Tongue (tissue), 2 donors: Measurements from ENCODE around the gene BIRC2. TPM values are rescaled to one million over a fixed set of nuclear protein-coding genes. Genes with fewer than 3 reads are reported as not detected.
A peak's percentile ranks its signal among the peaks of the same experiment; 100 is the strongest.
"Not testable (repeated sequence)": the region's sequence is repeated elsewhere in the genome, so short reads cannot be mapped to it uniquely, and the experiment has no call there.

Source experiments
- DNase-seq: peaks from one replicate; pipeline ENCODE4 v3.0.0-alpha.2; 2015
- total RNA-seq: library from RNA; depleted of rRNA; stranded (reverse); fragments of >200 nt; gene quantifications from one replicate; pipeline ENCODE4 v1.2.3, GENCODE V29; 2014

BIRC2 gene
- 71.7 TPM for total RNA-seq

DNA sequence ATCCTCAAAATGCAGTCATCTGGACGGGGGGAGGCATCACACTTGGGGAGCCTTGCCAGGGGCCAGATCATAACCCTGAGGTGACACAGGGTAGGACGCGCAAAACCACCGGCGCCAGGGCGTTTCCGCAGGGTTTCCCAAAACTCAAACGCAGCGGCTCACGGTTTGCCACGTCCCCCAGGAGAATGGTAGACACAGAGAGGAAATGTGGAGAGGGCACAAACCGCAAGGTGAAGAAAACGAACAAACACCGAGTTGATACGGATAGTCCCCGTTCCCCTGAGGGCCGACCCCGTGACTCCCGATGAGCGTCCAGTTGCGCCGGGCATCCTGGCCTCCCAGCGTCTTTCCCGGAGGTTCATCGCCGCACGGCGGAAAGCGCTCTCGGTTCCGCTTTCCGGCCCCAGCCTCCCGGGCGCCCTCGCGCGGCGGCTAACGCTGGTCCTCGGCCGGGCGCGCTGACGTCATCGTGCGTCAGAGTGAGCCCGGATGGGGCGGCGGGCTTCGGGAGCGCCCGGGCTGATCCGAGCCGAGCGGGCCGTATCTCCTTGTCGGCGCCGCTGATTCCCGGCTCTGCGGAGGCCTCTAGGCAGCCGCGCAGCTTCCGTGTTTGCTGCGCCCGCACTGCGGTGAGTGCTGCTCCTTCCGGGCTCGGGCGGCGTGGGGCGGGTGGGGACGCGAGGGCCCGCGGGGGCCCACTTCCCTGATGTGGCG is at the start of gene BIRC2:
BIRC2 (plus strand) TSS at position 467 of the 714 bp plus-strand sequence. CDS start 2,641 bp downstream, outside the sequence.
- DNase-seq, result peak; percentile 98

DNA sequence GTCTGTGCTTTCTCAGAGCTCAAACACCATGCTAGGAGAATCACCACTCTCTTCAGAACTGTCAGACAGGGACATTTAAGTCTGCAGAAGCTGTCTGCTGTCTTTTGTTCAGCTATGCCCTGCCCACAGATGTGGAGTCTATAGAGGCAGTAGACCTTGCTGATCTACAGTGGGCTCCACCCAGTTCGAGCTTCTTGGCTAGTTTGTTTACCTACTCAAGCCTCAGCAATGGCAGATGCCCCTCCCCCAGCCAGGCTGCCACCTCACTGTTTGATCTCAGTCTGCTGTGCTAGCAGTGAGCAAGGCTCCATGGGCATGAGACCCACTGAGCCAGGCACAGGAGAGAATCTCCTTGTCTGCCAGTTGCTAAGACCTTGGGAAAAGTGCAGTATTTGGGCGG is 46.2 kb upstream of the BIRC2 start:
- not testable (repeated sequence) for DNase-seq

DNA sequence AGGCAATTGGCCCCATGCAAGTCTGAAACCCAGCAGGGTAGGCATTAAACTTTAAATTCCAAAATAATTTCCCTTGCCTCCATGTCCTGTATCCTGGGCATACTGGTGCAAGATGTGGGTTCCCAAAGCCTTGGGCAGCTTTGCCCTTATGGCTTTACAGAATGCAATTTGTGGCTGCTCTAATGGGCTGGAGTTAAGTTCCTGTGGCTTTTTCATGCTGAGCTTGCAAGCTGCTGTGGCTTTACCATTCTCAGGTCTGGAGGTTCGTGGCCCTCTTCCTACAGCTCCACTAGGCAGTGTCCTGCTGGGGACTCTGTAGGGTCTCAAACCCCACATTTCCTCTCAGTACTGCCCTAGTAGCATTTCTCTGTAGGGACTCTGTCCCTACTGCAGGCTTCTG is 44.8 kb upstream of the BIRC2 start:
- no peak for DNase-seq

DNA sequence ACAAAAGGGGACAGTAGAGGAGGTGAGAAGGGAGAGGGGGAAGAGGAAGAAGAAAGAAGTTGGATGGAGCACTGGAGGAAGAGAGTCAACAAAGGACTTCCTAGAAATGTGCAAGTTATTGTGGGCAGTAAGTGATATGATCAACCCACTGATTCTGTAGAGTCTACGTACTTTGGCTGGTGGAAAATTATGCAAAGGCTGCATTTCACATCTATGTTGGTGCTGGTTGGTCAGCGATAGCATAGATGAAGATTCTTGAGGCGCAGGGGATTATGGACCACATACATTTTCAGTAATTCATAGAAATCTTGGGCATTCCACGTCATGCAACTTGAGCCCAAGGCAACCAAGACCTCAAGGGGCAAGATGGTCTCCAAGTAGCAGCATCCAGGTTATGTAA is 42.3 kb upstream of the BIRC2 start:
- no peak for DNase-seq

DNA sequence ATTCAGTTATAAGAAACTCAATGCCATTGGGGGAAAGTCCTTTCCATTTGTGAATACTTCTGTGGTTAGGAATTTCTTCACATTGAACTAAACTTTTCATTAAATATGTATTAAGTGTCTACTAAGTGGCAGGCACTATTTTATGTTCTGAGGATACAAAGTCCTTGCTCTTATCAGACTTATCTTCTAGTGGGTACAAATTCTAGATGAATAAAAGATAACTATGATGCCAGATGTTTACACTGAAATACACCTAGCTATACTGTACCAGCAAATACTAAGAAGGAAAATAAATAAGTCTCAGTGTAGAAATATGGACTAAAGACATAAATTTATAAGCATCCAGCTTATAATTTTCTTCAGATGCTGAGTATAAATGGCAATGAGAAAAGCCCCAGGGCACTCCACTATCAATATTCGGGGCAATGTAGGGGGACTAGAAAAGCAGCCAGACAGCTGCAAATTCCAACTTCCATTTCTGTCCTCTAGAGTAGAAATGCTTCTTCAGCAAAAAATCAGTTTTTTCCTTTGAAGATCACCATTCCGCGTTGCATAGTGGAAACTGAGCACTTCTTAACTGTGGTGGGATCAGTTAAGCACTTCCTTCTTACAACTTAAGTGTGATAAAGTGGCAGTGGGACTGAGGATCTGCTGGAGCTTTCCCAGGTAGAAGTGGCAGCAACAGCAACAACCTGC is 41.5 kb upstream of the BIRC2 start:
- no peak for DNase-seq

GRCh38 chr11:102306048-102306597 is 40.9 kb upstream of the BIRC2 start:
- DNase-seq, result peak; percentile 51

GRCh38 chr11:102306817-102307726 is 39.9 kb upstream of the BIRC2 start:
- no peak for DNase-seq

DNA sequence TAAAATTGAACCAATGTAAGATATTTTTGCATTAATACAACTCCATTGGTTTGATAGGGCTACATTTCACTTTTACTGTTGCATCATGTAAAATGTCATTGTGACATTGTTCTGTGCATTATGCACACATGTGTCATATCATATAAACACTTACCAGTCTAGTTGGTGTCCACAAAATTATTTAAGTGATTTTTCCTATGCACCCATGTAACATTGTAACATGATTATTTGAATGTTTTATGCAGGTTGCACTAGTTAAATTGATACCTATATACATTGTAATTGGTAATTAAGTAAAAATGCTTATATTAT is 39.3 kb upstream of the BIRC2 start:
- DNase-seq, result no peak

- DNase-seq, result no peak
Measured at GRCh38 chr11:102309621-102310541, 37.1 kb upstream of the BIRC2 start.

GRCh38 chr11:102312667-102313066 is 34.3 kb upstream of the BIRC2 start:
- DNase-seq, result peak; percentile 28

DNA sequence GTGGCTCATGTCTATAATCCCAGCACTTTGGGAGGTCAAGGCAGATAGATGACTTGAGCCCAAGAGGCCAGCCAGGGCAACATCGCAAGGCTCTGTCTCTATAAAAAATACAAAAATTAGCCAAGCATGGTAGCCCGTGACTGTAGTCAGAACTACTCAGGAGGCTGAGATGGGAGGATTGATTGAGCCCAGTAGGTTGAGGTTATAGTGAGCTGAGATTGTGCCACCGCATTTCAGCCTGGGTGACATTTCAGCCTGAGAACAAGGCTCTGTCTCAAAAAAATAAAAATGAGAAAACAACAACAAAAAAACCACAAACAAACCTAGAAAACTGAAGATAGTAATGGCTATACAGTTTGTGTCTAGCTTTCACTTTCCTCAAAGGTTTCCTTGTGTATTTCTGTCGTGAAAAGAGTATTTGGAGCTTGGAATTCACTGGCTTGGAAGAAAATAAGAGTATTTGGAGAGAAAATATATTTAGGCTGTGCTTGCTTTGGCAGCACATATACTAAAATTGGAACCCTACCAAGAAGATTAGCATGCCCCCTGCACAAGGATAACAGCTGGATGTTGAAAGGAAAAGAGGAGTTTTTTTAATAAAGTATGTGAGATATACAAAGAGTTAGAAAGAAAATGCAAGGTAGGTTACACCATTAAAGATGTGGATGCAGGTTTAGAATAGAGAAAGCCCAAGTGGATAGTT is 33.6 kb upstream of the BIRC2 start:
- peak; percentile 39 for DNase-seq

DNA sequence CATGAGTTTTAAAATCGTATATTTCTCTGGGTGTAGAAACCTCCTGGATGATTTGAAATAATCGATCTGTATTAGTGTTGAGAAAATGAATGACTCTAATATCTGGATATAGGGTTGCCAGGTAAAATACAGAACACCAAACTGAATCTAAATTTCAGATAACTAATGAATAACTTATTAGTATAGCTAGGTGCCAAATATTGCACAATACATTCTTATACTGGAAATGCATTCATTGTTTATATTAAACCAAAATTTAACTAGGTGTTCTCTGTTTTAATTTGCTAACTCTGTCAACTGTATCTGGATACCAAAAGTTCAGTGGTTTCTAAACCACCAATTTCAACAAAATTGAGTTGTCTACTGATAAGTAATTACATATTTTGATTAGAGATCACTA is 32.2 kb upstream of the BIRC2 start:
- no peak for DNase-seq

DNA sequence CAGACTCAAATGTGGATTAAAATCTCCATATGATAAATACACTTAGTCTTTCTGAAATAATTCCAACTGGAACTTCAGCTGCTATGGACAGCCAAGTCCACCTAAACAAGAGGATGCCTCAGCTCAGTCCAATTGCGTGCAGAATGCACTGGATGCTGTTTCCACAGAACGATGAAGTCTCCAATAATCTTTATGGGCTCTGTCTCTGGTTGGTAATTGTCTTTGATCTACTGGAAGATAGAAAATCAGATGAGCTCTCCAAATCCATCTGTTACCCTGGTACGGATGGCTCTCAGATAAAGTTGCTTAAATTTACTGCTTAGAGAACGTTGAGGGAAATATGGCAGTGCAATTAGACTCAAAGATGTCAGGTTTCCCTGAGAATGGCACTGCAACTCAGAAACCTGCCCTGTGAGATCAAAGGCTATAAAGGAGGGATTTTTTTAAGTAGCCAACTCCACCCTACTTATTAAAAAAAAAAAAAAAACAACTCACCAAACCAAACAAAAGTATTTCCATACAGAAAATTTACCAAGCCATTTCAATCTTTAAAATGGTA is 30.6 kb upstream of the BIRC2 start:
- no peak for DNase-seq

GRCh38 chr11:102317099-102317767 is 29.8 kb upstream of the BIRC2 start, which contains the start of gene BIRC3:
Gene BIRC3, plus strand, starts transcription at chr11:102317484. Its CDS starts 7,026 bp downstream, at chr11:102324510.
- DNase-seq, result peak; percentile 86

DNA sequence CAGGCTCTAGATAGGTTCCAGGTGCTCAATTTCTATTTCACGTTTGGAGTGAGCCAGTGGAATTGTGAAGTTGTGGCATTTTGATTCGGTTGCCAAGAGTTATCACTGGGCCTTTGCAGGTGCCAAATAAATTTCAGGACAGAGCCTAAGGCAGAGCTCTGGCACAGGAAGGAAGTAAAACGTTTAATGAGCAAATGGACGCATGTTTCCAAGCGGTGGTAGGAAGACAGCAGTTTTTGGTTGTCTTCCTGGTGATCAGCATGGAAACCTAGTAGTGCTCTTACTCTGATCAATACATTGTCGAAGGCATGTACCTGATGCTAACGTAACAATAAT is 29.3 kb upstream of the BIRC2 start:
- DNase-seq, result no peak

DNA sequence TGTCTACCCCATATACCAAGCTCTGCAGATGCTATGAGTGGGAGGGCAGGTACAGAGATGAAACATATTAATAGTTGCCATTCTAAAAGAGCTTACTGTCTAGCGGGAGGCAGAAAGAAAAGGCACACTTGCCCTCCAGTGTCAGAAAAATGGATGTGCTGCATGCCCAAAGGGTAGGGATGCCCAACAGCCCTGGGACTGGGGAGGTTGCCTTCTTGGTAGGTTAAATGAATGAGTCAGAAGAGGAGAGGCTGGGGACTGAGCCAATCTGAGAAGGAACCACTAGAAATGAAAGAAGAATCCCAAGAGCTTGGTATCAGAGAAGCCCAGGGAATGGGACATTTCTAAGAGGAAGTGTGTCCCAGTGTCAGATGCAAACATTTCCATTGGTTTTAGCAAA is 28.5 kb upstream of the BIRC2 start:
- DNase-seq, result no peak

- no peak for DNase-seq
Measured at GRCh38 chr11:102319544-102319943, 27.5 kb upstream of the BIRC2 start.

DNA sequence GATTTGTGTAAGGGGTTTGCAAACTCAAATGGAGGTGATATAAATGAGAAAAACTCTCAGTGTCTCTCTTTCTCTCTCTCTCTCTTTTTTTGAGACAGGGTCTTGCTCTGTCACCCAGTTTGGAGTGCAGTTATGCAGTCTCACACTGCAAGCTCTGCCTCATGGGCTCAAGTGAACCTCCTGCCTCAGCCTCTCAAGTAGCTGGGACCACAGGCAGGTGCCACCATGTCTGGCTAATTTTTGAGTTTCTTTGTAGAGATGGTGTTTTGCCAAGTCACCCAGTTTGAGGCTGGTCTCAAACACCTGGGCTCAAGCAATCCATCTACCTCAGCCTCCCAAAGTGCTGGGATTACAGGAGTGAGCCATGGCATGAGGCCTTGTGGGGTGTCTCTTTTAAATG is 26.8 kb upstream of the BIRC2 start:
- no peak for DNase-seq

GRCh38 chr11:102320679-102321078 is 26.3 kb upstream of the BIRC2 start:
- DNase-seq, result peak; percentile 56

- no peak for DNase-seq
Measured at GRCh38 chr11:102322560-102322959, 24.5 kb upstream of the BIRC2 start.
